Measurements from ENCODE around the gene DLGAP5.
A peak's percentile ranks its signal among the peaks of the same experiment; 100 is the strongest.

DLGAP5 gene

GRCh38 chr14:55180434-55180833 is 11.0 kb downstream of the DLGAP5 start:
- TF ChIP-seq CTCF (IDR thresholded peaks at IDR 0.05; ENCODE audit: extremely low read depth, missing control alignments), result no peak
- peak; percentile 40 for DNase-seq (ENCODE audit: low spot score)

- TF ChIP-seq CTCF (IDR thresholded peaks at IDR 0.05; ENCODE audit: extremely low read depth, missing control alignments), result no peak
- DNase-seq (ENCODE audit: low spot score), result no peak
Measured at GRCh38 chr14:55180006-55180405, 11.4 kb downstream of the DLGAP5 start.

GRCh38 chr14:55170526-55170925 is 20.9 kb downstream of the DLGAP5 start:
- TF ChIP-seq CTCF (IDR thresholded peaks at IDR 0.05; ENCODE audit: extremely low read depth, missing control alignments), result no peak
- no peak for DNase-seq (ENCODE audit: low spot score)

DNA sequence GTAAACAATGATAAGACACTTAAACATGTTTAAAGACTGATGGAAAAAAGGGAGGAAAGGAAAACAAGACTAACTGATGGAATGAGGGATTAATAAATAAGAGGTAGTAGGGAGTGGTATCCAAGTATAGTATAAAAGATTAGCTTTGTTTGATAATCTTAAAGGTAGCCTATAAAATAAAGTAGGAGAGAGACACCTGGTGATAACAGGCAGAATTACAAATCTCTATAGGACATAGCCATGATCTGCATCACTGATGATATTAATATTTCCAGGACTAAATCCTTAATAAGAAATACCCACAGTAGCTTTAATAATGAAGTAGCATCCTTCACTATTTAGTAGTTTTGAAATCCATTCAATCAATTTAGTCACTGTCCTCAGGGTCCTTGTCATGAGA is 30.4 kb downstream of the DLGAP5 start:
- DNase-seq (ENCODE audit: low spot score), result peak; percentile 22
- TF ChIP-seq CTCF (IDR thresholded peaks at IDR 0.05; ENCODE audit: extremely low read depth, missing control alignments), result no peak

DNA sequence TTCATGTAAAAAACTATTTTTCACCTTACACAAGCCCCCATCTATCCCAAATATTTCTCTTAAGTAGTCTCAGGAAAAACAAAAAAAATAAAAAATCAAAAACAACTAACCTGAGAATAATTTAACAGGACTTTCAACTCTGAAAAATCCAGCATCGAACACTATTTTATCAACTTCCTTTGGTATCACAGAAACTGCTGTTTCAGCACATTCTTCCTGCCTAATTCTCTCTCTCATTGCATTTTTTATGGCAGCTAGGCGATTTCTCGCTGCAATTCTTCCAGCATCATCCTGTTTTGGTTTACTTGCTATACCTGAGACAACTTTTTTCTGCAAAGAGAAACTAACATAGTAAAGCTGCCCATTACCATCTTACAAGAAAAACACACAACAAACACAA is 33.0 kb downstream of the DLGAP5 start:
- TF ChIP-seq CTCF (IDR thresholded peaks at IDR 0.05; ENCODE audit: extremely low read depth, missing control alignments), result no peak
- DNase-seq (ENCODE audit: low spot score), result no peak

- no peak for DNase-seq (ENCODE audit: low spot score)
- no peak for TF ChIP-seq CTCF (IDR thresholded peaks at IDR 0.05; ENCODE audit: extremely low read depth, missing control alignments)
Measured at GRCh38 chr14:55157080-55157479, 34.3 kb downstream of the DLGAP5 start.

DNA sequence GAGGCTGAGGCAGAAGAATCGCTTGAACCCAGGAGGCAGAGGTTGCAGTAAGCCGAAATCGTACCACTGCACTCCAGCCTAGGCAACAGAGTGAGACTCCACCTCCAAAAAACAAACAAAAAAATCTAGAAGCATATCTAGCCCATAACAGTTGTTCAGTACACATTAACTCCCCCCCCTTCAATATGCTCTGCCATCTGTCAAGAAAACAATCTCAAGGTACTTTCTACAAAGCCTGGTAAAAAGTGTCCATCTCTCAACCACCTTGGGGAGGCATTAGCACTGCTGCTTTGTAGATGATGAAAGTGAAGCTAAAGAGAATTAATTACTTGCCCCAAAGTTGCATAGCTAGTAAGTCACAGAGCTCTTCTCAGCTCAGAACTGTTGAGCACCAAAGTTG is 37.4 kb downstream of the DLGAP5 start:
- no peak for DNase-seq (ENCODE audit: low spot score)
- TF ChIP-seq CTCF (IDR thresholded peaks at IDR 0.05; ENCODE audit: extremely low read depth, missing control alignments), result no peak

Data from GM20000 (cell line).